DND-41 (cell line): ENCODE results near the gene BTBD2.

Experiments used
- ATAC-seq: fragments of 200-7000 bp; cut with Tn5 transposase; 3 replicates; pipeline ENCODE4 v1.9.1; 2021; ENCODE audit warnings: low read depth; ENCODE audit not compliant: insufficient read depth
- DNase-seq: peaks from one replicate; pipeline ENCODE4 v3.0.0-alpha.2; 2020
- H2AFZ ChIP-seq: 2 replicates; pipeline ENCODE4 v1.6.0; 2012; ENCODE audit warnings: low read depth, low read length
- H3K27ac ChIP-seq: 2 replicates; pipeline ENCODE4 v1.5.1; 2012; ENCODE audit warnings: low read length, inconsistent platforms
- H3K27me3 ChIP-seq: fragments of 200-600 bp; sonication (generic); 2 replicates; pipeline ENCODE4 v1.6.0; 2012; ENCODE audit warnings: low read length, mild to moderate bottlenecking, inconsistent platforms; ENCODE audit not compliant: insufficient read depth, poor library complexity
- H3K36me3 ChIP-seq: 2 replicates; pipeline ENCODE4 v1.5.1; 2012; ENCODE audit warnings: low read length, inconsistent platforms; ENCODE audit not compliant: insufficient read depth
- H3K4me1 ChIP-seq: 2 replicates; pipeline ENCODE4 v1.5.1; 2012; ENCODE audit warnings: mild to moderate bottlenecking, low read length; ENCODE audit not compliant: insufficient read depth
- H3K4me2 ChIP-seq: 2 replicates; pipeline ENCODE4 v1.6.0; 2012; ENCODE audit warnings: mild to moderate bottlenecking, moderate library complexity, low read length, inconsistent platforms; ENCODE audit not compliant: insufficient read depth
- H3K4me3 ChIP-seq, 2 experiments: fragments of 200-600 bp in 1 of 2; shearing (Covaris generic) in 1 of 2; 2 replicates each; pipeline ENCODE4 v1.5.1; 2012 to 2016; ENCODE audit warnings: inconsistent platforms in 2 of 2, low read length in 2 of 2, mild to moderate bottlenecking in 2 of 2, low read depth in 1 of 2, moderate library complexity in 1 of 2
- H3K79me2 ChIP-seq: 2 replicates; pipeline ENCODE4 v1.6.0; 2012; ENCODE audit warnings: low read length, inconsistent platforms; ENCODE audit not compliant: insufficient read depth
- H3K9ac ChIP-seq: 2 replicates; pipeline ENCODE4 v1.6.0; 2012; ENCODE audit warnings: low read depth, mild to moderate bottlenecking, inconsistent platforms, low read length, moderate library complexity
- H3K9me3 ChIP-seq: 2 replicates; pipeline ENCODE4 v1.5.1; 2012; ENCODE audit warnings: low read length, moderate library complexity, mild to moderate bottlenecking, inconsistent platforms; ENCODE audit not compliant: insufficient read depth, severe bottlenecking
- H4K20me1 ChIP-seq: 2 replicates; pipeline ENCODE4 v1.6.0; 2012; ENCODE audit warnings: low read length; ENCODE audit not compliant: insufficient read depth
- CTCF ChIP-seq: IDR thresholded peaks from 2 replicates; pipeline ENCODE4 v1.5.1; 2012; ENCODE audit warnings: borderline replicate concordance, low read length, moderate library complexity, mild to moderate bottlenecking; ENCODE audit not compliant: poor library complexity, severe bottlenecking; ENCODE audit errors: extremely low read depth
- EZH2 ChIP-seq: IDR thresholded peaks from 3 replicates; pipeline ENCODE4 v1.6.1; 2012; ENCODE audit warnings: borderline replicate concordance, low read depth, mild to moderate bottlenecking, moderate library complexity, low read length, inconsistent platforms; ENCODE audit not compliant: severe bottlenecking

BTBD2 gene

GRCh38 chr19:1962674-1963073 lies 52.8 kb downstream of the BTBD2 start:
- no peak overlapping the region for H3K4me2 ChIP-seq
- H2AFZ ChIP-seq: no peak overlapping the region
- peaks cover 69% of the 10 kb centered on the region for H4K20me1 ChIP-seq
- H3K9ac ChIP-seq: no peak overlapping the region
- H3K27me3 ChIP-seq: no peaks in the 10 kb centered on the region
- TF ChIP-seq CTCF (no peak), EZH2 (no peak)
- H3K4me1 ChIP-seq: no peaks in the 10 kb centered on the region
- DNase-seq: no peak
- no peak overlapping the region for H3K27ac ChIP-seq
- peaks cover 58% of the 10 kb centered on the region for H3K36me3 ChIP-seq
- ATAC-seq: no peak
- no peaks in the 10 kb centered on the region for H3K9me3 ChIP-seq
- no peak overlapping the region for H3K4me3 ChIP-seq
- peaks cover 90% of the 10 kb centered on the region for H3K79me2 ChIP-seq

GRCh38 chr19:1961000-1961883 lies 54.3 kb downstream of the BTBD2 start:
- no peak overlapping the region for H3K4me2 ChIP-seq
- no peak for ATAC-seq
- H3K4me3 ChIP-seq: no peak overlapping the region
- peaks cover 71% of the 10 kb centered on the region for H4K20me1 ChIP-seq
- H3K4me1 ChIP-seq: no peaks in the 10 kb centered on the region
- H3K27ac ChIP-seq: no peak overlapping the region
- H2AFZ ChIP-seq: no peak overlapping the region
- H3K9me3 ChIP-seq: no peaks in the 10 kb centered on the region
- H3K27me3 ChIP-seq: no peaks in the 10 kb centered on the region
- TF ChIP-seq CTCF (no peak), EZH2 (no peak)
- no peak overlapping the region for H3K9ac ChIP-seq
- DNase-seq: no peak
- H3K36me3 ChIP-seq: peaks cover 50% of the 10 kb centered on the region
- peaks cover 92% of the 10 kb centered on the region for H3K79me2 ChIP-seq

- TF ChIP-seq CTCF: no peak
- no peak for TF ChIP-seq EZH2
- no peak overlapping the region; the same call in 1 of the 2 replicates for H3K27ac ChIP-seq
- no peaks in the 10 kb centered on the region for H3K27me3 ChIP-seq
- DNase-seq (no peak), ATAC-seq (no peak)
- H3K79me2 ChIP-seq: peaks cover 93% of the 10 kb centered on the region
- no peaks in the 10 kb centered on the region for H3K4me1 ChIP-seq
- H3K9me3 ChIP-seq: no peaks in the 10 kb centered on the region
- H2AFZ ChIP-seq: no peak overlapping the region
- no peak overlapping the region for H3K4me3 ChIP-seq
- no peak overlapping the region for H3K4me2 ChIP-seq
- H3K36me3 ChIP-seq: peaks cover 50% of the 10 kb centered on the region
- H3K9ac ChIP-seq: no peak overlapping the region
- peaks cover 73% of the 10 kb centered on the region for H4K20me1 ChIP-seq
Observed at GRCh38 chr19:1959928-1960589, 55.5 kb downstream of the BTBD2 start.
